NOMO-1 (cell line): ENCODE data around the gene EVC2.
"Not testable (repeated sequence)": the region's sequence is repeated elsewhere in the genome, so short reads cannot be mapped to it uniquely, and the experiment has no call there.

Experiments used
- DNase-seq, 2 experiments: peaks; one replicate each; lab custom pipeline; 2025; ENCODE audit not compliant: unreplicated experiment in 2 of 2; lab: John Stamatoyannopoulos, UW

EVC2 gene

DNA sequence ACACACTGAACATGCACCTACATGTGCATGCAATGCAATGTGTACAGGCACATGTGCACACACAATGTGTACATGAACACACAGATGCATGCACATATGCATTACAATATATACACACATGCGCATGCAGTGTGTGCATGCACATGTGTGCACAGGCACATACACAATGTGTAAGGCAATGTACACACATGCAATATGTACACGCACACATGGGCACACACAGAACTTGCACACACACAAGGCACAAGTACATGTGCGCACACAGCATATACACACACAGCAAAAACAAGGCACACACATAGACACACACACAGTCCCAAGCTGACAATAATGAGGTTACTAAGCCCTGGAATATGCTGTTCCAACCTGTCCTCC lies 76.3 kb downstream of the EVC2 start:
- DNase-seq = no peak

DNA sequence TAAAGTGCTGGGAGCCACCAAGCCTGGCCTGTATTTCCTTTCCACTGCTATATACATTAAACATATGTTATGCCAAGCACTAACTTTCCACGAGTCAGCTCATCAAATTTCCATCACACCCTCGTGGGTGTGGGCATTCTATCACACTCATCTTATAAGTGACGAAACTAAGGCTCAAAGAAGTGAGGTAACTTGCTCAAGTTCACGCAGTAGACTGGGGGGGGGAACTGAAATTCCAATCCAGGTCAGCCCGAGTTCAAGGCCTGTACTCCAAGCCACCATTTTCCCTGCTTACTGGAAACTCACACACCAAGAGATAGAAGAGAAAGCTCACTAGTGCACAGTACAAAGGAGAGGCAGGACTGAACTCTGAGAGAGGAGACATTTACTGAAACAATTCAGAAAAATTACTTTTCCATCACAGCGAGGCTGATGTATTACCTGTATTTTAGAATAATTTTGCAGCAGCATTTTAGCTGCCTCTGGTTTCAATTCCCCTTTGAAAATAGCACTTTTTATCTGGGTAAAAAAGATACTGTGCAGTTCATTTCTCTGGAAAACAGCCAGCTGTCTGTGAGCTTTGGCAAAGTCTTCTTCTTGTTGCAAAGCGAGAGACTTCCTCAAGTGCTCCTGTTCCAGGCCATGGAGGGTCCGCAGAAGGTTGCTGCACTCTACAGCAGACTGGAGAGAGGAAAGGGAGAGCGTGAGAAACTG lies 76.8 kb downstream of the EVC2 start:
- DNase-seq = no peak

DNA sequence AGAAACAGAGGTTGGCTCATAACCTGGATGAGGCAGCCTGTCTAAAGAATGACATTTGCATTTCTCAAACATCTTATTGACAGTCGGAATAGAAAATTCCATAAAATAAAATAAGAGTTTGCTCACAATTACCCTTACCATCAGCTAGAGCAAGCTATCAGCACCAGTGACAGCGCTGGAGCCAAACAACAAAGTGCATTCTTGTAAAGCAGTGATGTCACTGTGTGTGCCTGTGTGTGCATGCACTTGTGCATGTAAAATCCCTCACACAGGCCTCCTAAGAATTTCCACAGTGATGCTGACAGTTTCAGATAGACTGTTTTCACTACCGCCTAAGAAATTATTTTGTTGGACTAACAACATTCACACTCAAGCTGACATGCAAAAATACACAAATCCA lies 77.6 kb downstream of the EVC2 start:
- no peak for DNase-seq

DNA sequence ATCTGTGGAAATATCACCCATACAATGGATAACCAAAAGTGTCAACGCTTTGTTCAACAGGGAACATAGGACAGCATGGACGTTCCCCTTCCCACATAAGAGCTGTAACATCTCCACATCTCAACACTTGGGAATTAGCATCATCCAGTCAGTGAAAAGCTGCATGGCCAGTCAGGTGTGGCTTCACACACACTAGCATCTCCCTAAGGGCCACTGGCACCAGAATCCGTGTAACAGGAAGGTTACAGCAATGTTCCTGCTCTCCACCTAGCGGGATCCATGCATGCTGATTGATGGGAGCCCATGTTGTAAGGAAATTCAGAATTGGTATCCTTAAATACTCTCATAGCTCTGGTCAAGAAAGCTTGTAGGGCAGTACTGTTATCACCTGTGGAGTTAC lies 78.8 kb downstream of the EVC2 start:
- DNase-seq = no peak

DNA sequence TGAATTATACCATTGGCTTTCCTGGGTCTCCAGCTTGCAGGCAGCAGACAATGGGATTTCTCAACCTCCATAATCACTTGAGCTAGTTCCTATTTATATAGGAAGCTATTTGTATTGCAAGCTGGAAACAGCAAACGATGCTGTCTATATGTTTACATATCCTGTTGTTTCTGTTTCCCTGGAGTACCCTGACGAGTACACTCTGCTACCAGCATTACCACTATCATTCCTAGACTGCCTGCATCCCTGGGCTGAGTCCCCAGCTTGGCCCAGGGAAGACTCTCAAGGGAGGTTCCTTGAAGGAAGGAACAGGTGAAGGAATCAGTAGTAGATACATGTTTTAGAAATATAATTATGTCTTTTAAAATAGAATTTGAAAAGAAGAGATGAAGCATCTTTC lies 81.4 kb downstream of the EVC2 start:
- no peak for DNase-seq

DNA sequence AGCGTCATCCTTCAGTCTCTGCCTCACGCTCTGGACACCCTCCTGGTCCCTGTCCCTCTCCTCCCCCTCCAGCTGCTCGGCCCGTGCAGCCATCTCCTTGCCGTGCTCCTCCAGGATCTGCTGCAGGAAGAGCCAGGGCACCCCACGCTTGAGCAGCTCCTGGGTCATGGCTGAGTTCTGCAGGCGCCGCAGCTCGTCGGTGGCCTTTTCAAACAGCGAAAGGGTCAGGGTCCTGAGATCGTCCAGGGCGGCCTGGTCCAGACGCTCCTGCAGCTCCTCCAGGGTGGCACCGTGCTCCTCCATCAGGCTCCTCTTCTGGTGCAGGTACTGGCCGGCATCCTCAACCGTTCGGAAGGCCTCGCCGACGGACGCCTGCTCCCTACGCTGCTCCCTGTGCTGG lies 85.8 kb downstream of the EVC2 start:
- DNase-seq = no peak

DNA sequence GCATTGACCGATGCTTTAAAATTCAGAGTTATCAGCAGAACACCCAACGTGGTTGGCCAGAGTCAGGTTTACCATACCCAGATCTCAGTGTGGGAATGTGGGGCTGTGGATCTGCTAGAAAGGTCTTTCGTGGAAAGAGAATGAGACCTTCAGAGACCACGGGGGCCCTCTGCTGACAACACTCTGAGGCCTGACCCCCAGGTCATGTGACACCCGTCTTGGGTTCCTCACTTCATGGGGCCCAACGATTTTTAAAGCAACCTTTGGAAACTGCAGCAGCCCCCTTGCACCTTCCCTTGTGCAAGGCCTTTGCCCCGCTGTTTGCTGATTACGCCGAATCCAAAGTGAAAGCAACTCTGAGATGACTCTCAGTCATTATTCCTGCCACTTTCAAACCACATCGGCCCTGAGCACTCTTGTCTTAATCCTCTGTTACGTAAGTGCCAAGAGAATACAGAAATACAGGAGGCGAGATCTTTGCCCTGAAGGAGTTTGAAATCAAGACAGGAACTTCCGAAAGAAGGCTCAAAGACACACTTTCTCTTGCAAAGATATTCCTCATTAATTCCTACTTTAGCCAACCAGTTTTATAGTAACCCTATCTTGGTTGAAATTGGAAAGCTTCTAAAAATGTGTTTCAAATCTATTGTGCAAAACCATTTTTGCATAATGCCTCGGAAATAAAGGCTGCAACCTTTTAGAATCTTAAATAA lies 88.3 kb downstream of the EVC2 start:
- DNase-seq = no peak

DNA sequence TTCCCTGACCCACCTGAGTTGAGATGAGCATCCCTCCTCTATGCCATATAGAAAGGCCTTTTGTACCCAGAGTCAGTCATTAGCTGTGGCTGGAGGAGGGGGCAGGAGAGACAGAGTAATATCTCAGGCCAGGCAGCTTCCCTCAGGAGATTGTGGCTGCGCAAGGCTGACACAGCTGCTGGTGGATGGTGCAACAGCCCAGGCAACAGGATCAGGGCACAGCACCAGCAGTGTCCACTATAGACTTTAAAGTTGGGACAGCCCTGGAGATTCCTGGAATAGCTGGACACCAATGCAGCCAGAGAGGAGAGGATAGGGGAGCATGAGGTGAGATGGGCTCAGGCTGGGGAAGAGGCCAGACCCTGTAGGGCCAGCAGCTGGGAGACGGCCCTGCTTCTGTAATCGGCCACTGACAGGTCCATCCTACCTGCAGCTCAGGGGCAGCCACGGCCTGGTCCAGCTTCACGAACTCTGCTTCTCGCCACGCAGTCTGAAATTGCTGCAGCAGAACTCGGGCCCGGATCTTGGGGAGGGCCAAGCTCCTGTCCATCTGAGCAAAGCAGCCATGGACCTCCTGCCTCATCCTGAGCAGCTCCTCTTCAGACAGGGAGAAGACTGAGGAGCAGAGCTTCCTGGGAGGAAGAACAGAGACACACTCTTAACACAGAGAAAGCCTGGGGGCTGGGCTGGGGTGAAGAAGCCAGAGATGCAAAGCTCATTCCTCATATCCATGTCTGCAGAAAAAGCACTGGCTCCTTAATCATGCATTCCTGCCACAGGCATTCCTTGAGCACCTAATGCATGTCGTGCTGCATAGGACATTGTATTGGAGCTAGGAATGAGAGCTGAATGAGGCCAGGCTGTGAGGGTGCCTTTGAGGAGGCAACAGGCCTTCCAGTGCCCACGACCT lies 90.1 kb downstream of the EVC2 start:
- no peak for DNase-seq

DNA sequence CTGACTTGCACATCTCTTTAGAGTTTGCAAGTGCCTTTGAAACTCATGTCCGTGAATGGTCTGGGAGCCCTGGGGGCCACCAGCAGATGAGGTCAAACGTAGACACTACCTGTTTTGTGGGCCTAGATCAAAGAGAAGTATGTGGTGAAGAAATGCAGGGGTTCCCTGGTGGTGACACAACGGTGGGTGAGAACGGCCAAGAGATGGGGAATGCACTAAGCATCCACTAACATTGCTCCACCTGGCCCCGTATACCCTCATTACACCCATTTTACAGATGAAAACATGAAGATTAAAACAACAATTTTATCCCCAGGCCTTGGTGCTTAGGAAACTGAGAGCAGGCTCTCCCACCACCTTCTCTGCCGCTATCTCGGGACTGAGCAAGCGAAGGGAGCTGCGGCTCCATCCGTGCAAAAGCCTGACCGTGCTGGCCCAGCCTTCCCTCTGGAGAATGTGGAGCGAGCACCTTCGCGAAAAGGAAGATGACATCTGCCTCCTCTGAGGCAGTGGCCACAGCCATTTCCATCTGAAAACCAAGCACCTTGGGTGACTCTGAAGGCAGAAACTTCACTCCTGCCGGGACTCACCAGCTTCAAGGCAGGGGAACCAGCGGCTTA lies 91.9 kb downstream of the EVC2 start:
- no peak for DNase-seq

DNA sequence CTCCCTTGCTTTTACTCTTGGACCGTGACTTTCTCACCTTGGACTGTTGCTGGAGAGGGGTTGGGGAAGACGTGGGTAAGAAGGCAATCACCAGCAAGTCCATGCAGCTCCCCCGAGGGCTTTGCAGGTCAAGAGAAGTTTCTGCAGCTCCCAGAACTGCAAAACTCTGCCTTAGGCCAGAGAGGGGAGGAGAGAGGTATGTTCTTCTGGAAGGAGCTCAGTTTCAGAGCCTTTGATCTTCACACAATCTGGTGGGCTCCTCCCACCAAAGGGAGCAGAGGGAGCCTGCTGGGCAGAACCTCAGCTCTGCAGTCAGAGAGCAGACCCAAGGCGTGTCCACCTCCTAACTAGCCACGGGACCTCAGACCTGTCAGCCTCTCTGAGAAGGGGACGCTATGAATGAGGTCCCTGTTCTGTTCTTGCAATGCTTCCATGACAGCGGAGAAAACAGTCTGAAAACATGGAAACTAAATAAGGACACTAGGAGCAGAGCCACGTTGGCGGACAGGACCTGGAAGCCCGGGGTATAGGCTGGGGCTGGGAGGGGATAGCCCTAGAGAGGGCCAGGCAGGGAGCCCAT lies 92.8 kb downstream of the EVC2 start:
- no peak for DNase-seq

DNA sequence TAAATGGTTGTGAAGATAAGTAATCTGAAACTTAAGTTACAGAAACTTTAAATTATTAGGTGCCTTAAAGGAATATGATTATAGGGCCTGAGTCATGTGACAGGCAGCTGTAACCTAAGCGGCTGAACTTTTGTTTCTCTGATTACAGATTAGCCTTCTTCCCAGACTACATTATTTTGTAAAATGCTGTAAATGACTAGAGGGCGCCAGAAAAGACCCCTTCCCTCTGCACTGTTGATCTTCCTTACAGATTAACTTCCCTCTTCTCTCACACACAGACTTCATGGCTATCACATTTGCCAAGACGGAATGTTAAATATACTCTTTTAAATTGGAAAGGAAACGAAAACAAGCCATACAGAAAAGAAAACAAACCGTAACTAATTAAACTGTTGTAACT lies 96.6 kb downstream of the EVC2 start:
- DNase-seq = no peak

DNA sequence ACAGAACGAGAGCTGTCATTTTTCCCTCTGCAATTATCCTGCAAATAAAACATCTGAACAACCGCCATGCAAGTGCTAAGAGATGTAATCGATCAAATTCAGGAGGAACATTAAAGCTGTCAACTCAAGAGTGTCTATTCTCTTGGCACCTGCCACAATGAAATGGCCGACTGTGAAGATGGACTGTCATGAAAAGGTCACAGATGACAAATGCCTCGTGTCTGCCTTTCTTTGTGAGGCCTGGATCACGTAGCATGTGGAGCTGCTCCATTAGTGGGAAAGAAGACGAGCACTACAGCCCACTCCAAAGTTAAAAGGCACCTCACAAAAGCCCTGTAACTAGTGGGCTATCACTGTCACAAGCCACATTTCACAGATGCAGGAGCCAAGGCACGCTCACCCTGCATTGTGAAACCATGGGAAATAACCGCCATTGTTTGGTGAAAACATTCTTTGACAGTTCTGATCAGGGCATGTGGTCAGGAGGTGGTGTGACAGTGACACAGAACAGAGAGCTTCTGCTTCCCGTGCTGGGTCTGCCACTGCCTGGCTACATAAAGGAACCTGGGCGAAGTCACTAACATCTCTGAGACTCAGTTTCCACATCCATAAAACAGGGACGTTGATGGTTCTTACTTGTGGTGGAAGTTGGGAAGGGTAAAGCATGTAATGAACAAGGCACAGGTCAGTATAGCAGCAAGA lies 98.9 kb downstream of the EVC2 start:
- DNase-seq = no peak

DNA sequence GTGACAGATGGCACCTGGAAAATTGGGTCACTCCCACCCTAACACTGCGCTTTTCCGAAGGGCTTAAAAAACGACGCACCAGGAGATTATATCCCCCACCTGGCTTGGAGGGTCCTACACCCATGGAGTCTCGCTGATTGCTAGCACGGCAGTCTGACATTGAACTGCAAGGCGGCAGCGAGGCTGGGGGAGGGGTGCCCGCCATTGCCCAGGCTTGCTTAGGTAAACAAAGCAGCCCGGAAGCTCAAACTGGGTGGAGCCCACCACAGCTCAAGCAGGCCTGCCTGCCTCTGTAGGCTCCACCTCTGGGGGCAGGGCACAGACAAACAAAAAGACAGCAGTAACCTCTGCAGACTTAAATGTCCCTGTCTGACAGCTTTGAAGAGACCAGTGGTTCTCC lies 114.5 kb downstream of the EVC2 start:
- not testable (repeated sequence) for DNase-seq

DNA sequence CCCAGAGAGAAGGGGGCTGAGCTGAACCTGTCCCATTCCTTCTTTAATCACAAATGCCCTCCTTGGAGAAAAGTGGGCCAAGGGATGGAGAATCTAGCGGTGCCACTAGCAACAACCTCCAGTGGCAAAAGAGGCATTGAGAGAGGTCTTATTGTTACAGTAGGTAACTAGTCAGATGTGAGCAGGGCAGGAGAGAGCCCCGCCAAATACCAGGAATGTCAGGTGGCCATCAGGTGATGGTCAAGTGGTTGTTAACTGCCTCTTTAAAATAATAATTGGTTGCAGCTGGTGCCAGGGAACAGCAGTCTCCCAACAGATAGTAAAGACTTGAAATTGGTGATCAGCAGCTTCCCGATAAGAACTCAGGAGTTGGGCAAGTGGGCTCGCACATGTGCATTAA lies 116.1 kb downstream of the EVC2 start:
- no peak for DNase-seq

DNA sequence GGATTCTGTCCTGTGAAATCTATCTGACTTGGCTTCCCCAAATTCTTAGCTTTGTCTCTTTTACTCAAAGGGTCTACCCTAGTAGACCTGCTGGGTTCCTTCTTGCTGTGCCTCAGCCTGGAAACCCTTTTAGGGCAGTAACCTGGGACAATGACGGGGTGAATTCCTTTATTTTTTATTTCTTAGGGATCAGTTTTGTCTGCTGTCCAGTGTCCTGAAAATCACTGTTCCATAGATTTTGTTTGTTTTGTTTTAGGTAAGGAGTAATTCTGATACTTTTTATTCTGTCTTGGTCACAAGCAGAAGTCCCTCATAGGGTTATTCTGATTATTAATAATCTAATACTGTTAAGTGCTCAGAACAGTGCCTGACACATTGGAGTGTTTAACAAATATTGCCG lies 118.9 kb downstream of the EVC2 start:
- DNase-seq = no peak

DNA sequence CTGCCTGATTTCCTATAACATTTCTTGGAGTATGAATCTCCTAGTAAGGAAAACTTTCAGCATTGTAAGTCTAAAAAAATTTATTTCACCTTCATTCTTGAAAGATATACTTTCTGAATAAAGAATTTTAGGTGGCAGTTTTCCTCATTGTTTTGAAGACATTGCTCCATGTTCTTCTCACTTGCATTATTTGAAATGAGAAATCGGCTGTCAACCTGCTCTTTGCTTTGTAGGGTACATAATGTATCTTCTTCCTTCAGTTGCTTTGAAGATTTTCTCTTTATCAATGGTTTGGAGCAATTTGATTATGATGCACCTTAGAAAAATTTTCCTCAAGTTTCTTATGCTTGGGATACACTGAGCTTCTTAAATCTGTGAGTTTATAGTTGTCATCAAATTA lies 120.3 kb downstream of the EVC2 start:
- DNase-seq = no peak

DNA sequence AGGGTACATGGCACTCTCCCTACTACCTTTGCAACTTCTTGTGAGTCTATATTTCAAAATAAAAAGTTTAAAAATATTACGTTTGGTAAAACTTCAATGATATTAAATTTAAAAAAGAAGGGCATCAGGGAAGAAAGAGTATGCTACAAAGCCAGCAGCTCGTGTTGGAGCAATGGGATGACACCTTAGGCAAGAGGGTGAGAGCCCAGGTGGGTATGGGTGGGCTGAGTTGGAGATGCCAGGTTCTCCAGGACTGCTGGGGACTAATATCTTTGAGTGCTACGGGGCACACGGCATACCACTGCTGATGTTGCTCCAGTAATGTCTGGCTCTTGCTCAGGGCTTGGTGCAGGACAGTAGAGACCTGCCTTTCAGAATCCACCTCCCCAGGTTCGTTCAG lies 132.4 kb downstream of the EVC2 start:
- no peak for DNase-seq

DNA sequence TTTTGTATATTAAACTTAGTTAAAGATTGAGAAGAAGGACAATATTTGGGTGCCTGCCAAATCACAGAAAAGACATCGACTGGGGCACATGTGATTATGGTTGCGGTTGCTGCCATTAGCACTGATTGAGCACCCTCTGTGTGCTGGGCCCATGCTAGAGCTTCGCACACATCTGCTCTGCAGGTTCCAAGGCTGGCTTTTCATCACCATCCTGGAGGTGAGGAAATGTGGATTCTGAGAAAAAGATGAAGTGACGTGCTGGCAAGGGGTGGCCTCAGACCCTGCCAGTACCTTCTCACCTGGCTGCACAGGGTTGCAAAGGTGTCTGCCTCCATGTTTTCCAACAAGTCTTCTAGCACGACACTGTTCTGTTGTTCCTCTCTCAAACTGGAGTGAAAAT lies 134.0 kb downstream of the EVC2 start:
- DNase-seq = no peak

DNA sequence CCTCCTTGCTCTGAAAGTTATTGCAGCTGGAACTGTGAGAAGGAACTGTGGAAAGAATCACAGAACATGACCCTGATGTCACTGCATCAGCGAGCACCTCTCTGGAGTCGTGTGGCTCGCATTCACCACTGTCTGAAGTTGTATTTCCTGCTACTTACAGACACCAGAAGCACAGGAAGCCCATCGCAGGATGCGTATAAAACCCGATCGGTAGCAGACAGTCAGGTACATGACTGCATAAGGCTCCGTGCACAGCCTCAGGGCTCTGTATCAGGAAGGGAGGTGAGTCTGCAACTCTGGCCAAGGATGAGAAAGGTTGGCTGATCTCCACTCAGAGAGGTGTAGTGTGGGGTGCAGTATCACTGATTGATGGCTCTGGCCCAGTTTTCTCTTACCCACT lies 134.4 kb downstream of the EVC2 start:
- no peak for DNase-seq

DNA sequence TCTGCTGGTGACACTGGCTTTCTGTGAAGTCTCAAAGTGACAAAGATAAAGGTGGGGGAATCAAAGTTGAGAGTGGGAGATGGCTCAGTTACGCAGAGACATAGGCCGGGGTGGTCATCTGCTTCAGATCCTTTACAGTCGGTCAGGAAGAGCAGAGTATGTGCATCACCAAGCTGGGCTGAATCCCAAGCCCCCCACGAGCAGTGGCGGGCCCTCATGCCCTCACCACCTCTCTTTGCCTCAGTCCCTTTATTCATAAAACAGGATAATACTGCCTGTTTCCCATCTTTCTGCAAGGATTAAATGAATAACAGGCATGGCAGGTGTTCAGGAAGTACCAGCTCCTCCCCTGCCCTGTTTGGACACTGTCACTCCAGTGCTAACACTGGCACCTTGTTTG lies 135.6 kb downstream of the EVC2 start:
- no peak for DNase-seq
